ENCODE measurements around the gene ACTL8.

Gene ACTL8

GRCh38 chr1:17845583-17845982 is 90.5 kb downstream of the ACTL8 start:
- no peak for DNase-seq (ENCODE audit: low read depth in 2 of 2)

- no peak for DNase-seq (ENCODE audit: low read depth in 2 of 2)
These were observed 91.2 kb downstream of the ACTL8 start for GRCh38 chr1:17846341-17846740.

GRCh38 chr1:17847111-17847510 is 92.0 kb downstream of the ACTL8 start:
- DNase-seq (ENCODE audit: low read depth in 2 of 2) = no peak

DNA sequence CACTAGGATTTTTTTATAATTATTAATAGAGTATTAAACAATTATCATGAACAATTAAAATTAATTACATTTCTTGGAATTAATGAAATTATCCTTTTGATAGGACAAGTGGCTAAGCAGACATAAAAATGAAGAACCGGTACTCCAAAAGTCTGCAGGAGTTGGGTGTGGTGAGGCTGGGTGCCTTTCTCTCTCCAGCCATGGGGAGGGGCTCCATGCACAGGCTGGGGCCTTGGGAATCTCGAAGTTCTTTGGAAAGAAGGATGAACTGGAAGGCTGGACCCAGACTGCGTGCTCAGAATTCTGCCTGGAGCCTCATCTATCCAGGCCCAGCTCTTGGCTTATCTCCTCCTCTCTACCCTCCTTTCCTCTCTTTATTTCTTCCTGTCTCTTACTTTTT is 94.1 kb downstream of the ACTL8 start:
- DNase-seq (ENCODE audit: low read depth in 2 of 2) = no peak

- no peak for DNase-seq (ENCODE audit: low read depth in 2 of 2)
These were observed 95.9 kb downstream of the ACTL8 start for GRCh38 chr1:17851056-17851455.

DNA sequence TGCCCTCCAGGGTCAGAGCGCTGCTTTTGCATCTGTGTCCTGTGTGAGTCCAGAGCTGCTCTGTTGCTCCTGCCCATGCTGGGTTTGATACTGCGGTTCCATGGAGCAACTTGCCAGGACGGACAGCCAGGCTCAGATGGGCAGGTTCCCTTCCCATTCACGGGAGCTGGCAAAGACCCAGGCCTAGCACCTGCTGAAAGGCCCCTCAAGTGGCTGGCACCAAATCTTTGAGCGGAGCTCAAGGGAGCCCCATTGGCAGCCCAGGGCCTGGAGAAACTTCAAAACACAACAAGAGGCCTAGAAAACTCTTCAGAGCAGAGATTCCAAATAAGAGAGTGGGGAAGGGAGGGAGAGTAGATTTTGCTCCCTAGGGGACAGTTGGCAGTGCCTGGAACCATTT is 97.2 kb downstream of the ACTL8 start:
- DNase-seq (ENCODE audit: low read depth in 2 of 2) = no peak

- DNase-seq (ENCODE audit: low read depth in 2 of 2) = no peak
These were observed 98.3 kb downstream of the ACTL8 start for GRCh38 chr1:17853241-17853935.

DNA sequence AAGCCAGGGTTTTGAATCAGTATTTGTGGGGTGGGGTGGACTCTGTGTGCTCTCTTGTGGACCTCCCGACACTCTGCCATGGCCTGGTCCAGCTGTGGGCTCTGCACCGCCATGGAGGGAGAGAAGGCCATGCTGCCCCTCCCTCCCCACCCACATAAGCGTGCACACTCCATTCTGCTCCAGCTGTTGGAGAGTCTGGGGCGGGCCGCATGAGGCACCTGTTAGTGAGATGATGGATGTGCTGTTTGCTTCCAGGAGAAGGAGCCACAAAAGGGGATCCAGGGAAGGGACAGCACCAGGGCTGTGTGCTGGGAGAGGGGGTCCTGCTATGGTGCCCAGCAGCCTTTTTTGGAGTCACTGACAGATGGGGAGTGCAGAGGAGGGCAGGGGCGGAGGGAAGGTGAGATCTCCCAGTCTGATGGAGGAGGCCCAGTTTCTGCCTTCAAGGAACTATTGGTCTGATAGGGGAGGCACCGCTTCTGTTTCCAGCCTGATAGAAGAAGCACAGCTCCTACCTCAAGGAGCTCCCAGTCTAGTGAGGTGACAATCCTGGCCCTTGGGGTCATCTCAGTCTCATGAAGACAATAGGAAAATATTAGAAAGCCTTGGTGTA is 101.5 kb downstream of the ACTL8 start:
- no peak for DNase-seq (ENCODE audit: low read depth in 2 of 2)

GRCh38 chr1:17857109-17857499 is 102.0 kb downstream of the ACTL8 start:
- DNase-seq (ENCODE audit: low read depth in 2 of 2) = no peak

GRCh38 chr1:17857996-17858395 is 102.9 kb downstream of the ACTL8 start:
- DNase-seq (ENCODE audit: low read depth in 2 of 2) = no peak

DNA sequence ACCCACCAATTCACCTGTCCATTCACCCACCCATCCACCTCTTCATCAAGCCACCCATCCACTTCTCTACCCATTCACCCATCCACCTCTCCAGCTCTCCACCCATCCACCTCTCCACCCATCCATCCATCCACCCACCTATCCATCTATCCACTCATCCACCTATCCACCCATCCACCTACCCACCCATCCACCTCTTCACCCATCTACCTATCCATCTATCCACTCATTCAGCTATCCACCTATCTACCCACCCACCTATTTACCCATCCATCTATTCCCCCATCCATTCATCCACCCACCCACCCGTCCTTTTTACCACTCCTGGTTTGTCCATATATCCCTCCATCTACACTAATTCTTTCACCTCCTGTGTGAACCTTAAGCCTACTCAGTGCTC is 105.7 kb downstream of the ACTL8 start:
- no peak for DNase-seq (ENCODE audit: low read depth in 2 of 2)

- no peak for DNase-seq (ENCODE audit: low read depth in 2 of 2)
These were observed 106.6 kb downstream of the ACTL8 start for GRCh38 chr1:17861685-17862084.

GRCh38 chr1:17862121-17862520 is 107.0 kb downstream of the ACTL8 start:
- no peak for DNase-seq (ENCODE audit: low read depth in 2 of 2)

DNA sequence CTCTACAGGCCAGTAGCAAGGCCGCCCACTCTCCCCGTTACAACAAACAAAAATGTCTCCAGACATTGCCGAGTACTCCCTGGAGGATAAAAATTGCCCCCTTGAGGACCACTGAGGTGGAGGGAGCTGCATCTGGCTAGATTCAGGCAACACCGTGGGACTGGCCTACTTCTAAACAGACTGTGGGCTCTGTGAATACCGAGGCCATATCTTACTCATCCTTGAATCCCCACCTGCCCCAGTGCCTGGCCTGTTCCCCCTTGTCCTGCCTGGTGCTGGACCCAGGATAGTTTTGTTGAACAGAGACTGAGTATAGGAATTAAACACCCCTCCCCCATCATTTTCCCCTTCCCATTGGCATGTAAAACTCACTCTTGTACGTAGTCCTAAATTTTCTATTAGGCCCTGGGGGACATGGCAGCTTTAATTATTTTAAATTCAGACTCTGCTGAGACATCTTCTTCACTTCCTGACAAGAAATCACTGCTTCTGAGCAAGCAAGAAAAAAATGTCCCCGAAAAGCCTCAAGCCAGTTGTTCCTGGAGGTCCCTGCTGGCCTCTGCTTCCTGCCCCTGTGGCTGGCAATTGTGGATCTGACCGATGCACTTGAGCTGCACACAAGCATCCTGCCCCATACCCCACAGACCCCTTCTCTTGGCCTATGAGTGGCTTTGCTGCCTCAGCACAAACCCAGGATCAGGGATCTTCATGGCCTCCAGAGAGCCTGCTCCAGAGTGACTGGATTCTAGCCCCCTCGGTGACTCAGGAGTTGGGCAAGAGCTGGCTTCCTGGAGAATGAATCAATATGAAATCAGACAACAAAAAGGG is 111.0 kb downstream of the ACTL8 start:
- DNase-seq (ENCODE audit: low read depth in 2 of 2) = no peak

- DNase-seq (ENCODE audit: low read depth in 2 of 2) = no peak
These were observed 111.6 kb downstream of the ACTL8 start for GRCh38 chr1:17866740-17867029.

- no peak for DNase-seq (ENCODE audit: low read depth in 2 of 2)
These were observed 112.3 kb downstream of the ACTL8 start for GRCh38 chr1:17867470-17867869.

- DNase-seq (ENCODE audit: low read depth in 2 of 2) = no peak
These were observed 114.7 kb downstream of the ACTL8 start for GRCh38 chr1:17869815-17870214.

DNA sequence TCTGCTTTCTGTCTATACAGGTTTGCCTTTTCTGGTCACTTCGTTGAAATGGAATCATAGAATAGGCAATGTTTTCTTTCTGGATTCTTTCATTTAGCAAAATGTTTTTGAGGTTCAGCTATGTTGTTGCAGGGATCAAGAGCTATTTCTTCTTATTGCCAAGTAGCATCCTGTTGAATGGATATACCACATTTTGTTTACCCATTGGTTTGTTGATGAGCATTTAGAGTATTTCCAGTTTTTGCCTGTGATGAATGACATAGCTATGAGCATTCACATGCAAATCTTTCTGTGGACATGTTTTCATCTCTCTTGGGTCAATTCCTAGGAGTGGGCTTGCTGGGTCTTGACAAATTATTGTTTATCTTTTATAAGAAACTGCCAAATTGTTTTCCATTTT is 115.5 kb downstream of the ACTL8 start:
- DNase-seq (ENCODE audit: low read depth in 2 of 2) = no peak

DNA sequence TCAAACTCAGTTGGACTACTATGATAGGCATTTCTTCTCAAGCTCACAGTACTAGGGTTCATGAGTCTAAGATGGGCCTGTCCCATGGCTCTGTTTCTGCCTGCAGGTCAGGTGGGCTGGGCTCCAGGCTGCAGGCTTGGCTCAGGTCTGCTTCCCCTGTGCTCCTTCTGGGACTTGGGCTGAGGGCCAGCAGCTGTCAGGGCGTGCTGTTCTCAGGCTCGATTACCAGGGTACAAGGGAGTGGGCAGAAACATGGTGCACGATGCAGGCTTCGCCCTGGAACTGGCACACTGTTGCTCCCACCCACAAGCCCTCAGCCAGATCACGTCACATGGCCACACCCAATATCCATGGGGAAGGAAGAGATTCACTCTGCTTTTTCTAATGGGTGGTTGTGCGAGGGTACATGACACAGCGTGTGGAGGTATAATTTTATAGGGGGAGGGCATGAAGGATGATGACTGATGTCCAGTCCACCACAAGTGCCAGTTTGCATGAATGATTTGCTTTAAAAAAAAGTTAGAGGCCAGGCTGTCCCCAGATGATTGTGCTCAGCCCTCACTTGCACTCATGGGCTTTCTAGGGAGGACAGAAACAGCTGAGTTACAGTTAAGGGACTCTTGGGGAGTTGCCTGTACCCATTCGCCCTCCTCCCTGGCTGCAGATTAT is 118.0 kb downstream of the ACTL8 start:
- DNase-seq (ENCODE audit: low read depth in 2 of 2) = no peak

DNA sequence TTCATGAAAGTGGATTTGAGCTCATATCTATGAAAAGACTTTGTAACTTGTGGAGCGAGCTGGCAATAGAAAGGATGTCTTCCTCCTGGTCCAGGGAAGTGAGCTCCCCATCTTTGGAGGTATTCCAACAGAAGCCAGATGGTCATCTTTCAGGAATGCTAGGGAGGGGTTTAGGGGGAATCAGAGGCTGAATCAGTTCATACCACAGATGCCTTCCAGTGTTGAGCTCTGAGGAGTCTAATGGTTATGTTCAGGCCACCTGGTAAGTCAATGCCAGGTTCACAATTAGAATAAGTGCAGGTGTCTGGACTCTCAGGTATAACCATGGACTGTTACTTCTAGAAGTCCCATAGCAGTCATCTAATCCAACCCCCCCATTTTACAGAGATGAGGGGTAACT is 119.1 kb downstream of the ACTL8 start:
- no peak for DNase-seq (ENCODE audit: low read depth in 2 of 2)

DNA sequence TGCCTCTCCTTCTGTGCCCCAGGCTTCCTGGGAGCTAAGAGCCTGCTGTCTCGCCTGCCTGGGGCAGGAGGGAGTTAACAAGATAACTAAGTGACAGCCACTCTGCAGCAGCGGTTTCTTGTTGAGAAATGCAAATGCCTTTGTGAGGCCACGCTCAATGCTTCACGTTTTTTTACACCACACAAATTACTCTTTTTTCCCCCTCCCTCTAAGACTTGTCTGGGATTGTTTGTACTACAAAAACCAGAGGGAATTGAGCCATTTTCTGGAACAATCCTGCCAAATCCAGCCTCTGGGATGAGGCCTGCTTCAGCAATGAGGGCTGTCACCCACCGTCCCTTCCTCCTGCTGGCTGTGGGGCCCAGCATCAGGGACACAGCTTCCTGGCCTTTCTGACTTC is 119.6 kb downstream of the ACTL8 start:
- DNase-seq (ENCODE audit: low read depth in 2 of 2) = no peak

DNA sequence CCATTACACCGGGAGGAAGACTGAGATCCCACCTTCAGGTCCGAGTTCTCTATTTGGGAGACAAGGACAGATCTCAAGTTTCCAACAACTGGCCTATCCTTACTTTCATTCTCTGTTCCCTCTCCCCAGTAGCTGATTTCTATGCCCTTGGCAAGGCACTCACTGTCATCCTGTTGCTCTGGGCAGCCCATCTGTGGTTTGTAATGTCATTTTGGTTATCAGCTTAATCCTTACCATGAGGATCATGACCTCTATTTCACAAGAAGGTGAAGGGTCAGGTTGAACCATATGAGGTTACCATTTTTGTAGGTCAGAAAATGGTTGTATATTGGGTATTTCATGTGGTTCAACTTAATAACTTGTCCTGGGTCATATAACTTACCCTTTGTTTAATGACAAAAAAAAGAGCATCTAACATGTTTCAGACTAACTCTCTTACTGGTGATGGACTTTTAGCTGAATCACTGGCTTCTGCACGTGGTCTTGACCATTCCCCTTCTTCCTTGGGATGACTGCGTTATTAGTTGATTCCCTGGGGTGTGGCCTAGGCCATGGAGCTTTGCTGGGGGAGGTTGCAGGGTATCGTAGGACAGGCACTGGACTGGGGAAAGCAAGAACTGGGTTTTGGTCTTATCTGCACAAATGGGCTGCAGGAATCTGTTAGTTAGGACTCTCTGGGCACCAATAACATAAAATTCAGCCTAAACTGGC is 120.2 kb downstream of the ACTL8 start:
- DNase-seq (ENCODE audit: low read depth in 2 of 2) = no peak
